ENCODE results near the gene KMO. TPM values are rescaled to one million over a fixed set of nuclear protein-coding genes. Genes with fewer than 3 reads are reported as not detected.

Gene KMO
- total RNA-seq, 1 donor from 2014 or later, result 4.7 TPM

DNA sequence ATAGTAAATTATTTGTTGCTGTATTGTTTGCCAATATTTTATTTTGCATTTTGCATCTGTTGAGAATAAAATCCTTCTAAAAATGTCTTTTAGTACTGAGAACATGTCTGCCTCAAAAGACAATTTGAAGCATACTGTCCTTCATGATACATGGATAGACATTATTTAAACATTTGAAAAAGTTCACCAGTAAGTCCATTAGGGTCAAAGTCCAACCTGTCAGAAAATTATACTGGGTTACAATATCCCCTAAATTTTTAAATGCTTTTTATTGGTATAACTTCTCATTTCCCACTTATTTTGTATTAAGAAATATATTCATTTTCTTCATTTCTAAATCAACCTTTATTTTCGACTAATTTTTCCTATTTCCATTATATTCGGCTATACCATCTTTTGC lies 98.7 kb downstream of the KMO start:
- Histone ChIP-seq H3K4me1 (peaks cover 8% of the 10 kb centered on the region), H3K27ac (no peak overlapping the region), H3K27me3 (no peaks in the 10 kb centered on the region), H3K9me3 (no peaks in the 10 kb centered on the region), H3K4me3 (no peak overlapping the region), H3K36me3 (peaks cover 0 to 9% of the 10 kb centered on the region in 2 donors)
- intact Hi-C loops (cut with DNase I), result no loop called here
- no peak for DNase-seq (ENCODE audit: extremely low spot score in 2 of 2)
- TF ChIP-seq POLR2A (IDR thresholded peaks at IDR 0.05) (no peak), POLR2AphosphoS5 (IDR thresholded peaks at IDR 0.05; ENCODE audit: insufficient read depth in 1 of 2, low read depth in 1 of 2) (no peak)
- TF ChIP-seq, protein P1, sequence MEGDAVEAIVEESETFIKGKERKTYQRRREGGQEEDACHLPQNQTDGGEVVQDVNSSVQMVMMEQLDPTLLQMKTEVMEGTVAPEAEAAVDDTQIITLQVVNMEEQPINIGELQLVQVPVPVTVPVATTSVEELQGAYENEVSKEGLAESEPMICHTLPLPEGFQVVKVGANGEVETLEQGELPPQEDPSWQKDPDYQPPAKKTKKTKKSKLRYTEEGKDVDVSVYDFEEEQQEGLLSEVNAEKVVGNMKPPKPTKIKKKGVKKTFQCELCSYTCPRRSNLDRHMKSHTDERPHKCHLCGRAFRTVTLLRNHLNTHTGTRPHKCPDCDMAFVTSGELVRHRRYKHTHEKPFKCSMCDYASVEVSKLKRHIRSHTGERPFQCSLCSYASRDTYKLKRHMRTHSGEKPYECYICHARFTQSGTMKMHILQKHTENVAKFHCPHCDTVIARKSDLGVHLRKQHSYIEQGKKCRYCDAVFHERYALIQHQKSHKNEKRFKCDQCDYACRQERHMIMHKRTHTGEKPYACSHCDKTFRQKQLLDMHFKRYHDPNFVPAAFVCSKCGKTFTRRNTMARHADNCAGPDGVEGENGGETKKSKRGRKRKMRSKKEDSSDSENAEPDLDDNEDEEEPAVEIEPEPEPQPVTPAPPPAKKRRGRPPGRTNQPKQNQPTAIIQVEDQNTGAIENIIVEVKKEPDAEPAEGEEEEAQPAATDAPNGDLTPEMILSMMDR (IDR thresholded peaks at IDR 0.05), result no peak

DNA sequence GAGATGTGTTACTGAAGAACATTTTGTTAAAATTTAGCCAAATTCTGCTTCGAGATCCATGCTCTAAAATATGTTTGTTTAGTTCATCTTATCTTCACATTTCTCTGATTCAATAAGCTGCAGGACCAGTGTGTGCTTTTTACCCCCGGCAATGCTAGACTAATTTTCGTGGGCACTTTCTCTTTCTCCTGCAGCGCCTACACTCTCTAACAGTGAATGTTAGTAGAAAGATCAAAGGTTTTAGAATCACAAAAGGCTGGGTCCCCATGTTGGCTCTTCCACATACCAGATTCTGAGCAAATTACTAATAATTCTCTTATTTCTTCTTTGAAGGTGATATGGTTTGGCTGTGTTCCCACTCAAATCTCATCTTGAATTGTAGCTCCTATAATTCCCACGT lies 99.5 kb downstream of the KMO start:
- Histone ChIP-seq H3K27ac (no peak overlapping the region), H3K4me1 (peaks cover 13% of the 10 kb centered on the region), H3K36me3 (peaks cover 0 to 9% of the 10 kb centered on the region in 2 donors), H3K4me3 (no peak overlapping the region), H3K9me3 (no peaks in the 10 kb centered on the region), H3K27me3 (no peaks in the 10 kb centered on the region)
- TF ChIP-seq, protein P1 (IDR thresholded peaks at IDR 0.05), result no peak
- TF ChIP-seq POLR2A (IDR thresholded peaks at IDR 0.05) (no peak), POLR2AphosphoS5 (IDR thresholded peaks at IDR 0.05; ENCODE audit: insufficient read depth in 1 of 2, low read depth in 1 of 2) (no peak)
- intact Hi-C loops (cut with DNase I), result no loop called here
- DNase-seq (ENCODE audit: extremely low spot score in 2 of 2), result no peak

DNA sequence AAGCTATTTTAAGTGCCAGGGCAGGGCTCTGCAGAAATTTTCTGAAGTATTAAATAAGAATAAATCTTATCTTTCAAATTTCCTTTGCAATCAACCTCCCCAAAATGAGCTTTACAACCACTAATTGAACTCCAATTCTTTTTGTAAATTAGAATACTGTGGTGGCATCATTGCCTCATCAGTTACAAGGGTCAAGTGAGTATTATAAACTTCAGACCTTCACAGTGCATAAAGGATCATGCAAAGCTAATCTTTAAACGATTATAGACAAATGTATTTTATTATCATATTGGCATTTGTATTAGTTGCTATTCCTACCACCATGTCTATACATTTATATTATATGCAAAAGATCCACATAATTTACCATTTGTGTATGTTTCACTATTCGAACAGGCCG lies 100.8 kb downstream of the KMO start:
- H3K9me3 ChIP-seq, result no peaks in the 10 kb centered on the region
- no peak overlapping the region for H3K27ac ChIP-seq
- no peak for TF ChIP-seq POLR2A (IDR thresholded peaks at IDR 0.05)
- no peak for TF ChIP-seq POLR2AphosphoS5 (IDR thresholded peaks at IDR 0.05; ENCODE audit: insufficient read depth in 1 of 2, low read depth in 1 of 2)
- TF ChIP-seq, protein P1 (IDR thresholded peaks at IDR 0.05), result no peak
- intact Hi-C loops (cut with DNase I), result no loop called here
- H3K4me1 ChIP-seq, result peaks cover 14% of the 10 kb centered on the region
- no peak overlapping the region for H3K4me3 ChIP-seq
- no peaks in the 10 kb centered on the region for H3K27me3 ChIP-seq
- peaks cover 0 to 9% of the 10 kb centered on the region in 2 donors for H3K36me3 ChIP-seq
- no peak for DNase-seq (ENCODE audit: extremely low spot score in 2 of 2)

DNA sequence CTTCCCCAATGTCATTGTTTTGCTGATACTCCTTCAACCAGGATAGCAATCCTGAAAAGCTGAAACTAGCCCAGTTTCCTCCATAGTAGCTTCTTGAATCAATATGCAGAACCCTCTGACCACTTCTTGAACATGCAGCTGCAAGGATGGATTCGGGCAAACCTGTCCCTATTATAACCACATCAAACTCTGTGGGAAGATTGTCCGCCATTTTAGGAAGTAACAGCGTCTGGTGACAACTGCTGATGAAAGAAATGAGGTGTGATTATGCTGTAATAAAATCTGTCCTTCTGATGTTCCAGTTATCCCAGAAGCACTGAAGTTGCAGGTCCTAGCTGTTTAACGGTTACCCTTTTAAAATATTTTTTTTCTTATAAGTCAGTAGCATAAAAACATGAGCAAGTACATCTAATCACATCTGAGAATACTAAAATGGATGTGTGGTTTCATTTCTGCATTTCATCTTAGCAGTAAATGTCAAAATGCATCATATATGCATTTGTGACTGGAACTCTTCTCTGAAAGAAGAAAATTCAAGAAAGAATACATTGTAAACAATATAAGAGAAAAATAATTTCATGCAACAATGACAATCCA lies 103.5 kb downstream of the KMO start:
- H3K4me1 ChIP-seq, result peaks cover 26% of the 10 kb centered on the region
- no peak overlapping the region for H3K27ac ChIP-seq
- H3K9me3 ChIP-seq, result no peaks in the 10 kb centered on the region
- DNase-seq (ENCODE audit: extremely low spot score in 2 of 2), result no peak
- TF ChIP-seq POLR2AphosphoS5 (IDR thresholded peaks at IDR 0.05; ENCODE audit: insufficient read depth in 1 of 2, low read depth in 1 of 2), result no peak
- no peak for TF ChIP-seq POLR2A (IDR thresholded peaks at IDR 0.05)
- TF ChIP-seq, protein P1 (IDR thresholded peaks at IDR 0.05), result no peak
- intact Hi-C loops (cut with DNase I), result no loop called here
- no peaks in the 10 kb centered on the region for H3K27me3 ChIP-seq
- H3K36me3 ChIP-seq, result peaks cover 0 to 9% of the 10 kb centered on the region in 2 donors
- no peak overlapping the region for H3K4me3 ChIP-seq

DNA sequence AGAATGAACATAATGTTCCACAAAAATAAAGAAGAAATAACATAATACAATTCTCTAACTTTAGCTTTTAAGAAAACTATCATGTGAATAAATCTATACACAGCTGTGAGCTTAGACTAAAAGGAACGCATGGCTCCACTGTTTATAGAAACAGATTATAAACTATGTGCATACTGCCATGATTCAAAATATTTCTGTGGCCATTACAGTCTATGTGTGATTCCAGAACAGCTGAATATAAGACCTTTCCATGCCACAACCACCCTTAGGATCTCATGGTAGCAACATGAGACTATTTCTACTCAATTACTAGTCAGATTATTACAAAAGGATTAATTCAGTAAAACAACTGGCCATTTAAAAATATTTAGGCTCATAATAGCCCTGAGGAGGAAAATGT lies 104.1 kb downstream of the KMO start:
- TF ChIP-seq POLR2AphosphoS5 (IDR thresholded peaks at IDR 0.05; ENCODE audit: insufficient read depth in 1 of 2, low read depth in 1 of 2) (no peak), POLR2A (IDR thresholded peaks at IDR 0.05) (no peak)
- TF ChIP-seq, protein P1 (IDR thresholded peaks at IDR 0.05), result no peak
- H3K4me3 ChIP-seq, result no peak overlapping the region
- no peaks in the 10 kb centered on the region for H3K9me3 ChIP-seq
- H3K27me3 ChIP-seq, result no peaks in the 10 kb centered on the region
- H3K36me3 ChIP-seq, result peaks cover 0 to 9% of the 10 kb centered on the region in 2 donors
- no peak for DNase-seq (ENCODE audit: extremely low spot score in 2 of 2)
- intact Hi-C loops (cut with DNase I), result no loop called here
- no peak overlapping the region for H3K27ac ChIP-seq
- H3K4me1 ChIP-seq, result peaks cover 29% of the 10 kb centered on the region
